Panc1 (cell line): ENCODE measurements around the gene C13orf42. TPM values are rescaled to one million over a fixed set of nuclear protein-coding genes. Genes with fewer than 3 reads are reported as not detected.

Experiments
- ATAC-seq: fragments of 200-7000 bp; cut with Tn5 transposase; 2 replicates; pipeline ENCODE4 v1.9.1; 2020; ENCODE audit warnings: mild to moderate bottlenecking, moderate library complexity
- BruUV-seq: library from RNA; stranded (reverse); fragments of 400-500 nt; replicated peaks from 2 replicates; lab custom pipeline; 2021; lab: Mats Ljungman, UMichigan
- CTCF ChIA-PET: fragments of 300-600 bp; sonication (Branson Sonifier 250); formaldehyde crosslinking; loops from one replicate; lab custom pipeline; 2022; ENCODE audit warnings: antibody characterized with exemption; lab: Charles Lee
- POLR2A ChIA-PET: fragments of 300-600 bp; sonication (Branson Sonifier 250); formaldehyde crosslinking; loops from one replicate; lab custom pipeline; 2022; ENCODE audit warnings: antibody characterized with exemption; lab: Charles Lee
- DNase-seq: peaks from one replicate; pipeline ENCODE4 v3.0.0-alpha.2; 2010; ENCODE audit warnings: low read depth, low spot score
- H3K27ac ChIP-seq: 2 replicates; pipeline ENCODE4 v1.5.1; 2011; ENCODE audit warnings: mild to moderate bottlenecking, low read length, inconsistent platforms
- H3K27me3 ChIP-seq: fragments of 200-500 bp; sonication (Bioruptor generic); 2 replicates; pipeline ENCODE4 v1.6.0; 2014; ENCODE audit warnings: low read length, inconsistent platforms; ENCODE audit not compliant: control insufficient read depth, insufficient read depth
- H3K36me3 ChIP-seq: fragments of 200-500 bp; sonication (Bioruptor generic); 2 replicates; pipeline ENCODE4 v1.5.1; 2014; ENCODE audit warnings: inconsistent platforms, mild to moderate bottlenecking, low read length, moderate library complexity; ENCODE audit not compliant: control insufficient read depth, insufficient read depth
- H3K4me1 ChIP-seq: 2 replicates; pipeline ENCODE4 v1.5.1; 2011; ENCODE audit warnings: inconsistent platforms, mild to moderate bottlenecking, low read length, moderate library complexity; ENCODE audit not compliant: control insufficient read depth, insufficient read depth
- H3K4me3 ChIP-seq, 2 experiments: 2 replicates each; pipeline ENCODE4 v1.5.1; 2011 to 2012; ENCODE audit warnings: low read depth in 2 of 2, low read length in 2 of 2, mild to moderate bottlenecking in 2 of 2, inconsistent platforms in 1 of 2, moderate library complexity in 1 of 2
- H3K9me3 ChIP-seq: fragments of 200-500 bp; sonication (Bioruptor generic); 2 replicates; pipeline ENCODE4 v1.5.1; 2014; ENCODE audit warnings: low read depth, mild to moderate bottlenecking, inconsistent platforms, low read length, moderate library complexity; ENCODE audit not compliant: control insufficient read depth, insufficient read depth
- CTCF ChIP-seq: fragments of 450-650 bp; IDR thresholded peaks from 2 replicates; pipeline ENCODE4 v1.5.1; 2017; ENCODE audit warnings: mild to moderate bottlenecking
- POLR2AphosphoS5 ChIP-seq: IDR thresholded peaks from 2 replicates; pipeline ENCODE4 v1.6.1; 2012; ENCODE audit warnings: mild to moderate bottlenecking, low read depth, low read length, moderate library complexity
- REST ChIP-seq, 2 experiments: IDR thresholded peaks; 2 replicates each; pipeline ENCODE4 v1.6.1; 2011 to 2012; ENCODE audit warnings: low read depth in 2 of 2, control low read depth in 1 of 2, low read length in 1 of 2, mild to moderate bottlenecking in 1 of 2, moderate library complexity in 1 of 2; ENCODE audit not compliant: insufficient read depth in 1 of 2
- SIN3A ChIP-seq: IDR thresholded peaks from 2 replicates; pipeline ENCODE4 v1.6.1; 2012; ENCODE audit warnings: low read depth, mild to moderate bottlenecking, low read length, moderate library complexity, borderline replicate concordance; ENCODE audit not compliant: insufficient read depth
- TCF7L2 ChIP-seq: IDR thresholded peaks from 2 replicates; pipeline ENCODE4 v1.6.1; 2011; ENCODE audit warnings: mild to moderate bottlenecking, low read depth, low read length, inconsistent platforms
- in situ Hi-C: cut with HindIII; loops from 2 replicates; pipeline ENCODE4 v1.10.0; 2016; ENCODE audit warnings: low sequenced_read_pairs, low pct_unique_long_range_greater_than_20kb
- intact Hi-C: fragments of 100-400 bp; cut with micrococcal nuclease; formaldehyde crosslinking; loops from one replicate; pipeline ENCODE4 v1.10.0; 2022; ENCODE audit not compliant: unreplicated experiment
- total RNA-seq: library from RNA; stranded (reverse); gene quantifications from one replicate; pipeline ENCODE4 v1.2.1, GENCODE V29; 2021; ENCODE audit not compliant: unreplicated experiment

The C13orf42 gene
- total RNA-seq, 1 experiment from 2014 or later = not detected

GRCh38 chr13:51040431-51040830, 70.6 kb downstream of the C13orf42 start:
- Histone ChIP-seq H3K9me3 (no peaks in the 10 kb centered on the region), H3K36me3 (no peaks in the 10 kb centered on the region), H3K4me3 (no peak overlapping the region), H3K4me1 (no peaks in the 10 kb centered on the region), H3K27ac (no peak overlapping the region), H3K27me3 (no peaks in the 10 kb centered on the region; the same call in 1 of the 2 replicates)
- TF ChIP-seq REST (IDR thresholded peaks at IDR 0.05; ENCODE audit: insufficient read depth in 1 of 2, low read depth in 2 of 2, low read length in 1 of 2) (no peak), CTCF (no peak), SIN3A (no peak), TCF7L2 (no peak), POLR2AphosphoS5 (no peak)
- ATAC-seq (no peak), DNase-seq (no peak)
- ChIA-PET CTCF (no interaction called here), POLR2A (no interaction called here)
- BruUV-seq = no TSS peak
- intact Hi-C loops (no loop called here), in situ Hi-C loops (no loop called here)

- H3K27ac ChIP-seq = no peak overlapping the region
- no peaks in the 10 kb centered on the region for H3K9me3 ChIP-seq
- DNase-seq = no peak
- H3K4me1 ChIP-seq = peaks cover 3% of the 10 kb centered on the region; the same call in 1 of the 2 replicates
- H3K27me3 ChIP-seq = no peaks in the 10 kb centered on the region; the same call in 1 of the 2 replicates
- TF ChIP-seq POLR2AphosphoS5 (no peak), CTCF (no peak), REST (IDR thresholded peaks at IDR 0.05; ENCODE audit: insufficient read depth in 1 of 2, low read depth in 2 of 2, low read length in 1 of 2) (no peak), SIN3A (no peak), TCF7L2 (no peak)
- H3K36me3 ChIP-seq = no peaks in the 10 kb centered on the region
- ChIA-PET CTCF (no interaction called here), POLR2A (no interaction called here)
- intact Hi-C loops = no loop called here
- ATAC-seq = no peak
- in situ Hi-C loops = no loop called here
- no TSS peak for BruUV-seq
- no peak overlapping the region for H3K4me3 ChIP-seq
These were observed 74.7 kb downstream of the C13orf42 start for GRCh38 chr13:51036418-51036817.
